ENCODE data around the gene GNB1.

DNA sequence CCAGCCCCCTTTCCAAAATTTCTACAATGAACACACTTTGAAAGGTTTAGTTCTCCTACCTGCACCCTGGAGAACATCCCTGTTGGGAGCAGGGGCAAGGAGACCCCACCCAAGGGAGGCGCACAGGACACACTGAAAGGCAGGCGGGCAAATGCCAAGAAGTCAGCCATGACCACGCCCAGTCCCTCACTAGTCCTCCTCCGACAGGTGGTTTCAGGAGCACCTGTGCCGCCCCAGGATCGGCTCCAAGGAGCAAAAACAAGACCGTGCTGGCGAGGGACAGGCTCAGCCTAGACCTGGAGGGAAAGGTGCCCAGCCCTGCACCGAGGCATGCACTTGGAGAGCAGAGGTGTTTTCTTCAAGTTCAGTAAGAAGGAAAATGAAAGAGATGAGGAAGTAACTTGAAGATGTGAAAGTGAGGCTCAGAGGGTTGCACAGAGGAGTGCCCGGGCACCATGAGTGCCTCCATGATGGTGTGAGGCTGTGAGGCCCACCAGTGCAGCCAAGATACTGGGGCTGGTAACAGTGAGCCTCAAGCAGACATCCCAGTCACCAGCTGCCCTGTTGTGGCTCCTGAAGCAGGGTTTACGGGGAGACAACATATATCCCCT, 93.1 kb downstream of the GNB1 start:
- no peak for TF ChIP-seq FOXA1 (IDR thresholded peaks at IDR 0.05)
- no peak for TF ChIP-seq SP1 (IDR thresholded peaks at IDR 0.05)
